Endometrium (tissue), 2 donors: ENCODE measurements around the gene PRICKLE2.
A peak's percentile ranks its signal among the peaks of the same experiment; 100 is the strongest.

Source experiments
- FAIRE-seq: peaks from 2 replicates; lab custom pipeline; 2012; peaks lifted over from hg19 to GRCh38; lab: Jason Lieb, UNC
- donor health status: control.
- donor health status: control.

PRICKLE2 gene

DNA sequence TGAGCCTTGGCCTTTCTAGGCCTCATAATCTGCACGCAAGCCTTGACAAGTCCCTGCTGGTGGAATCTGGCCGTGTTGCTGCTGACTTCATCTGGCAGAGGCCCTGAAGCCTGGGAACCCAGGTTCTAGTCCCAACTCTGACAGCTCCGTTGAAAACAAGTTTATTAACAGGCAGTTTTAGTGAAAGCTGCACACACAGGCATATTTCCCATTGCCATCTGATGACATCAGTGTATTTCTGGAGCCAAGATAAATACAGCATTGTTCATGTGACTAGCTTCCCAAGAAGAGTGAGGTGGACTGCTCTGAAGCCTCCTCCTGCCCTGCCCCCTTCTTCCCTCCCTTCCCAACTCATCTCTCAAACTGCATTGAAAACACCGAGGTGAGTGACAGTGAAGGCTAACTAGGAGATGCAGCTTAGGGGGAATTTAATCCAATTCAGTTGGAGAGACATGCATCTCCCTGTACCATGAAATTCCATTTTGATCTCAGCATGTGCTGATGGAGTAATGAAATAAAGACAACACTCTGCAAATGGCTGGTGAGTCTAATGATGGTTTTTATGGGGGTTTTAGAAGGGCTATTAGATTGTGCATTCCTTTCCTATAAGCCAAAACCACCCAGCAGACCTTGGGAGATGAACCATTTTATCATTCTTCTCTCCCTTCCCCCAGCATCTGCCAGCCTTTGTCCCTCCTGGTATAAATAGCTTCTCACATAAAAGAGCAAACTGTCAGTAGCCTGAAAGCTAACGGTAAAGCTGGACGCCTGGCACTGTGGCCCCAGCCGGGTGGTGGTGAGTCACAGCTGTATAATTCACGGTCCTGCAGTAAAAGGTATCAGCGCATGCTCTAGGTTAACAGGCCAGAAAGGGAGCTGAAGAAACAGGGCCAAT, 38.0 kb downstream of the PRICKLE2 start:
- peak; percentile 23 for FAIRE-seq

- FAIRE-seq = no peak
Observed at GRCh38 chr3:64186667-64187064, 38.6 kb downstream of the PRICKLE2 start.

GRCh38 chr3:64185436-64185835, 39.8 kb downstream of the PRICKLE2 start:
- no peak for FAIRE-seq

DNA sequence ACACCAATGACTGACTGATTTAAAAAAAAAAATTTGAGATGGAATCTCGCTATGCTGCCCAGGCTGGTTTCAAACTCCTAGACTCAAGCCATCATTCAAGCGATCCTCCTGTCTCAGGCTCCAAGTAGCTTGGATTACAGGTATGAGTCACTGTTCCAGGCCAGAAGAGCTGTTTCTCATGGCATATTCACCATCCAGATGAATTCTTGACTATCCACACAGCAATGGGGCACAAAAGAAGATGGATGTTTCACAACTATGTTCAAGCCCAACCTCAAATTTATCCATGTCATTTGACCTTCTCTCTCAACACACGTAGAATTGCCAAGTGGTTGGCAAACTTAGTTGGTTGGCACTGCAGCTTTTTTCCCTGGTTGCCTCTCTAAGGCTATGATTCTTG, 40.6 kb downstream of the PRICKLE2 start:
- no peak for FAIRE-seq

DNA sequence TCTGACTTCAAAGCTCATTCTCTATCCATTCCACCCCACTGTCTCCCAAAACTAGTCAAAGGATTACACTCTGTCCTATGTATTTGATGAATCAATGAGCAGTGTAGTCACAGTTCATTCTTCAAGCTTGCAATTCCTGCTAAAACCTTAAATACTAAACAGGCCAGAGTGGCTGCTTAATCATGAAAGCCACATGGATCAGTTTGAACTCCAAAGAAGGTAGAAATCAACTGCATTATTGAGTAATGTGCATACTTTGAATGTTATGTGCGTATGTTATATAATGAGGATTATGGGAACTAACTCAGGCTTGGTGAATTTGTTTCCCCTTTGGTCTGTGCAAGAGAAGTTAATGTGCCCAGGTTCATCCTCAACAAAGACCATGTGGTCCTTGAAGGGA, 45.4 kb downstream of the PRICKLE2 start:
- FAIRE-seq = no peak

DNA sequence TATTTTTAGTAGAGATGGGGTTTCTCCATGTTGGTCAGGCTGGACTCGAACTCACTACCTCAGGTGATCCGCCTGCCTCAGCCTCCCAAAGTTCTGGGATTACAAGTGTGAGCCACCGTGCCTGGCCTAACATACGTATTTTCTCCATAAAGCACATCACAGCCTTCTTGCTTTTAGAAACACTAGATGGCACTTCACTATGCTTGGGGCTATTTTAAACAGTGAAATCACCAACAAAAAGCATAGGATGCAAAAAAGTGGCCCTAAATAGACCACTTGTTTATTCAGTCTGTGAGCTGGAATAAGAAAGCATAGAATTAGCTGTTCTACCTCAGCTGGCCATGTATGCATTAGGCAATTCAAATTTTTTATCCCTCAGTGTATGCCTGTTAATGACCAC, 46.0 kb downstream of the PRICKLE2 start:
- FAIRE-seq = no peak

DNA sequence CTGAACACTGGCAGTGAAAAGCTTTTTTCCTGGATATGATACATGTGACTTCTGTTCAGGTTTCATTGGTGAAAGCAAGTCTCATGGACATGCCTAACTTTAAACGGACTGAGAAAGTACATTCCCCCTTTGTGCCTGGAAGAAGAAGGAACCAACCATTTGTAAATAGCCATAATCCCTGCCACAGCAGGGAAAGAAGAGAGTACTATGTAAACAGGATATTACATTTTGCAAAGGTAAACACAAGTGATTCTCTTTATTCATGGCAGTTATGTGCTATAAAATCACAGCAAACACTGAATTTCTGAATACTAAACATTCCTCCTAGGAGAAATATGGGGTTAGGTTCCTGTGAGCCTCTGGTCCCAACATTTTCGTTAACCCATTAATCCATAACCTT, 46.8 kb downstream of the PRICKLE2 start:
- no peak for FAIRE-seq

- no peak for FAIRE-seq
Observed at GRCh38 chr3:64176461-64176996, 48.7 kb downstream of the PRICKLE2 start.

DNA sequence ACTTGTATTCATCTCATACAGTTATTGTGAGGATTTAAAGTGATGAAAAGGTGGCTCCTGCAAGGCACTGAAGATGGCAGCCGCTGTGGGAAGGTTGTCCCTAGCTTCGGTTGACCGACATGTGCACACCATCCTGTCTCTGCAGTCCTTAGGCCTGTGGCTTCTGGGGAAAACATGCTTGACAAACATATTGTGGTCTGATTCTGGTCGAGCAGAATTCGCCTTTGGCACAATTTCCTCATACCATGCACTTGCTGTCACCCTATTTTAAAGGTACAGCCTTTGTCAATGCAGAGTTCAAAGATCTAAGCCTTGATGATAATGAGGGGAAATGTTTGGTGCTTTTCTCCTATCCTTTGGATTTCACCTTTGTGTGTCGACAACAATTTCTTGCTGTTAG, 50.9 kb downstream of the PRICKLE2 start:
- no peak for FAIRE-seq

- FAIRE-seq = no peak
Observed at GRCh38 chr3:64173563-64173962, 51.7 kb downstream of the PRICKLE2 start.

- no peak for FAIRE-seq
Observed at GRCh38 chr3:64170270-64170669, 55.0 kb downstream of the PRICKLE2 start.

DNA sequence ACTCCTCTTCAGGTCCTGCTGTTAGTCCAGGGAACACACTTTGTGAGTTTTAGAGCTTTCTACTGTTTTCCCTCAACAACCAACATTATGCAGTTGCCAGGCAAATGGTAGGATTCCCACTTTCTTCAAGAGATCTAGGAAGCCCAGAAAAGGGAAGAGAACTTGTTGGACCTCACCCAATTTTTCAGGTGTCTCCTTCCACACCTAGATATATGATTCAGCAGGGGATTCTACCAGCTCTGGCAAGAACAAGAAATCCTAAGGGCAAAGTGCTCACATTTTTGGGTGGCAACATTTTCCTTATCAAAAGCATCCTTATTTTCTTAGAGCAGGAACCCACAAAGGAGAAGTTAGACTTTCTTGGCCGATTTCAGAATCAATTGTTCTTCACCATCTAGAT, 57.4 kb downstream of the PRICKLE2 start:
- FAIRE-seq = no peak

GRCh38 chr3:64167351-64167750, 57.9 kb downstream of the PRICKLE2 start:
- FAIRE-seq = no peak

DNA sequence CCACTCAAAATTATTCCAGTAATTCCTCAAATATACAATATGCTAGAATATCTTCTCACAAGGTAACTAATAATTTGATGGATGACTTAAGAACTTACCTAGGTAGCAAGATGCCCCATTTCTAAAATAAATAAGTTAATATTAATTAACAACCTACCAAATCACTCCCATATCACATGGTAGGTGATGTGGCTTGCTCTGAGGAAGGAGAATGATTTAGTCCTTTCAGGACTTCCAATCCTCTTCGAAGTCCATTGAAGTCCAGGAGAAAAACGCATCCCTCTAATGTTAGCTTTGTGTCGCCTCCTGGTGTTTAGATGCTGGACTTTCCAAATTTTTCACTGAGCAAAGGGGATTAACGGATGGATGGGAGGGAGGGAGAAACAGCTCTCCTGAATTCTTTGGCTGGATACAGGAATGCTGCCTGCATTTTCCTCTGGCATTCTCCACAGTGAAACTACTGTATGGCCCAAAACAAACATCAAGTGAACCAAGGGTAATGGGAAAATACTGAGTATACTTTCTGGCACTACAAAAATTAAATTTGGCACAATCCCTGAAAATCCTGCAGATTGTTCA, 58.6 kb downstream of the PRICKLE2 start:
- no peak for FAIRE-seq

DNA sequence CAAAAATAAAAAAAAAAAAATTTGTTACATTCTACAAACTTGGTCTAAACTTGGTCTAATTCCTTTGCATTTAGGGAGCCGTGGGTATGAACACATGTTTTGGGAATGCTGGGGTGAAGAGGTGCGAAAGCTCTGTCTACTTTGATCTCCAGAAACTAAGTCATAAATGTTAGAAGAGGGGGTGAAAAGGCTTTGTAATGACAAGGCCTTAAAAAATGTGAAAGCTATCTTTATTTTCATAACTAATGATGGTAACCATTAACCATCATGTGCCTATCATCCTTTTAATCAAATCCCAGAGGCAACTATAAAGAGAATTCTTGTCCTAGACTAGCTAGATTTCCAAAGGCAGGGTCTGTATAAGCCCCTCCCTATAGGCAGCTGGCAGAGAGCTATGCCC, 60.9 kb downstream of the PRICKLE2 start:
- peak; percentile 72 for FAIRE-seq

- peak; percentile 61 for FAIRE-seq
Observed at GRCh38 chr3:64163755-64164148, 61.5 kb downstream of the PRICKLE2 start.

DNA sequence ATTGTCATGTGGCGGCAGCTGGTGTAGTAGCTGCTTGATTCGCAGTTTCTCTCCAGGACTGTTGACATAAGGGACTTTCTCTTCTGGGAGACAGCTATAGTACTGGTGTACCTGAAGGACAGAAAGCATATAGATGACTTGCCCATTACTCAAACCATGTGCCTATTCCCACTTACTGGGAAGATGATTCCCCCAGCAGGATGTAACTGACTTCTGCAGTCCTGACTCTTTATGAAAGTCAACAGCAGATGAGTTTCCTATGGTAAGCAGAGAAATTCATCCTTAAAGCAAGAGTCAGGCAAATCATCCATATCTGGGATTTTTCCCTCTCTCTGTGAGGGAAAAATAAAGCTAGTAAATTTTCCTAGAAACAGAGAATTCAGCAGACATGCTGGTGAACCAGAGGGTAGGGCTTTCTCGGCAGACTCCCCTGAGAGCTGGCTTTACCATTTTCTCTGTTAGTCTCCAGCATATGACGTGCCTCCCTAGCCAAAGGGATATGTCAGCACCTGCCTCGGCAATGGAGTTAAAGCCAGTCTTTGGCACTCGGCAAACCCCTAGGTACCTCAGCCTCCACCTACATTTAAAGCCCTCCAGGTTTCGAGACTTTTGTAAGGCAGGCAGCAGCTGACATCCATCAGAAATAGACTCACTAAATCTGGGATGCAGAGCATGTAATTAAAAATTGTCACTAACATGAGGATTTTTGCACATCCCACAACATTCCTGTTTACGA, 62.1 kb downstream of the PRICKLE2 start:
- no peak for FAIRE-seq

DNA sequence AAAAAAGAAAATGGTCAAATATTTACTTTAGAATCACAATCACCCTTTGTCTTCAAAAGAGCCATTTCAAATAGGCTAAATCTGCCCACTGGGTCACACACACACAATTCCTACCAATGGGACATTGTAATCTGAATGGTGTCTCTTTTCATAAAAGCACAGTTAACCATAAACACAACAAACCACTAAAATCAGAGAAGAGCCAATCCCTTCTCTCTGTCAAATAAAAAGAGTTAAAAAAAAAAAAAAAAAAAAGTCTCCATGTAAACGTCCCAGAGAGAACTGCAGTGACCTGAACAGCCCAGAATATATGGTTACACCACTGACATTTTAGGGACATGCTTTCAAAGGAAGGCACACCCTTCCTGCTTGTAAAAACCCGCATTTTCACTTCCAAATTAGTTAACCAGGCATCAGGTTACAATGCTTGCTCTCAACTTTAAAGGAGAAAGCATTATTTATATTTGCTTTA, 63.7 kb downstream of the PRICKLE2 start:
- FAIRE-seq = peak; percentile 77

- no peak for FAIRE-seq
Observed at GRCh38 chr3:64160000-64160695, 65.1 kb downstream of the PRICKLE2 start.

- no peak for FAIRE-seq
Observed at GRCh38 chr3:64158334-64158733, 66.9 kb downstream of the PRICKLE2 start.

GRCh38 chr3:64157150-64158035, 67.9 kb downstream of the PRICKLE2 start:
- FAIRE-seq = no peak
